KMS-11 (cell line): ENCODE results near the gene LCE2D.

Source experiments
- H2AFZ ChIP-seq: fragments of 200-600 bp; sonication (generic); 2 replicates; pipeline ENCODE4 v1.6.1; 2016; ENCODE audit warnings: antibody characterized with exemption, mixed run types, low read depth
- H3K27ac ChIP-seq: fragments of 200-600 bp; sonication (generic); 2 replicates; pipeline ENCODE4 v1.6.1; 2016; ENCODE audit warnings: mild to moderate bottlenecking, mixed run types
- H3K27me3 ChIP-seq: fragments of 200-600 bp; sonication (generic); 2 replicates; pipeline ENCODE4 v1.6.1; 2017; ENCODE audit warnings: mild to moderate bottlenecking, low read depth, mixed run types, moderate library complexity; ENCODE audit not compliant: insufficient read depth
- H3K36me3 ChIP-seq: fragments of 200-600 bp; sonication (generic); 2 replicates; pipeline ENCODE4 v1.6.1; 2017; ENCODE audit warnings: mild to moderate bottlenecking, mixed run types; ENCODE audit not compliant: insufficient read depth
- H3K4me1 ChIP-seq: fragments of 200-600 bp; sonication (generic); 2 replicates; pipeline ENCODE4 v1.6.1; 2016; ENCODE audit warnings: mild to moderate bottlenecking, low read depth, mixed run types; ENCODE audit not compliant: poor library complexity, severe bottlenecking
- H3K4me2 ChIP-seq: fragments of 200-600 bp; sonication (generic); 2 replicates; pipeline ENCODE4 v1.7.0; 2016; ENCODE audit warnings: mild to moderate bottlenecking, mixed run types
- H3K4me3 ChIP-seq: fragments of 200-600 bp; sonication (generic); IDR thresholded peaks from 2 replicates; pipeline ENCODE4 v1.6.1; 2017; ENCODE audit warnings: low read depth, low read length, mixed read lengths; ENCODE audit not compliant: insufficient read depth
- H3K79me2 ChIP-seq: fragments of 200-600 bp; sonication (generic); 2 replicates; pipeline ENCODE4 v1.6.1; 2016; ENCODE audit warnings: low read depth, mixed run types; ENCODE audit not compliant: insufficient read depth
- H3K9ac ChIP-seq: fragments of 200-600 bp; sonication (generic); 2 replicates; pipeline ENCODE4 v1.6.1; 2016; ENCODE audit warnings: mild to moderate bottlenecking, mixed run types
- H4K20me1 ChIP-seq: fragments of 200-600 bp; sonication (generic); 2 replicates; pipeline ENCODE4 v1.6.1; 2016; ENCODE audit warnings: mild to moderate bottlenecking, mixed run types; ENCODE audit not compliant: insufficient read depth
- TF ChIP-seq, protein P1 (sequence below): fragments of 200-600 bp; sonication (generic); conservative IDR thresholded peaks from 2 replicates; pipeline ENCODE4 v1.6.1; 2017; ENCODE audit warnings: low read depth, mild to moderate bottlenecking, antibody characterized with exemption, low read length, moderate library complexity, mixed read lengths

LCE2D gene

DNA sequence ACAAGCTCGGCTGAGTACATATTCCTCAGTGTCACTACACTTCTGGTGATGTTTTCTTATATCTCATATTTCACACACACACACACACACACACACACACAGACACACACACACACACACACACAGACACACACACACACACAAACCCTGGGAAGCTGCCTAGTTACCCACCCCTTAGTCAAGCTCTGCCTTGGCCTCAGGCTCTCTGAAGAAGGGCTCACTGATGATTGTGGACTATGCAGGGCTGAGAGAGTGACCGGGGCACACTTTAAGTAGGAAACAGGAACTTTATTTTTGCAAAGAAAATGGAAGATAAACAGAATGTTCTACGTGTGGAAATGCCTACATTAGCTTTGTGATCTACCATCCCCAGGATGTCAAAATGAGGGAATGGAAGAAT, 19.2 kb upstream of the LCE2D start:
- Histone ChIP-seq H4K20me1 (no peaks in the 10 kb centered on the region), H3K4me1 (no peaks in the 10 kb centered on the region), H3K4me3 (no peak overlapping the region), H3K9ac (no peak overlapping the region), H3K79me2 (no peaks in the 10 kb centered on the region), H3K36me3 (no peaks in the 10 kb centered on the region), H2AFZ (no peak overlapping the region), H3K27ac (no peak overlapping the region), H3K27me3 (no peaks in the 10 kb centered on the region), H3K4me2 (no peak overlapping the region)
- TF ChIP-seq, protein P1, sequence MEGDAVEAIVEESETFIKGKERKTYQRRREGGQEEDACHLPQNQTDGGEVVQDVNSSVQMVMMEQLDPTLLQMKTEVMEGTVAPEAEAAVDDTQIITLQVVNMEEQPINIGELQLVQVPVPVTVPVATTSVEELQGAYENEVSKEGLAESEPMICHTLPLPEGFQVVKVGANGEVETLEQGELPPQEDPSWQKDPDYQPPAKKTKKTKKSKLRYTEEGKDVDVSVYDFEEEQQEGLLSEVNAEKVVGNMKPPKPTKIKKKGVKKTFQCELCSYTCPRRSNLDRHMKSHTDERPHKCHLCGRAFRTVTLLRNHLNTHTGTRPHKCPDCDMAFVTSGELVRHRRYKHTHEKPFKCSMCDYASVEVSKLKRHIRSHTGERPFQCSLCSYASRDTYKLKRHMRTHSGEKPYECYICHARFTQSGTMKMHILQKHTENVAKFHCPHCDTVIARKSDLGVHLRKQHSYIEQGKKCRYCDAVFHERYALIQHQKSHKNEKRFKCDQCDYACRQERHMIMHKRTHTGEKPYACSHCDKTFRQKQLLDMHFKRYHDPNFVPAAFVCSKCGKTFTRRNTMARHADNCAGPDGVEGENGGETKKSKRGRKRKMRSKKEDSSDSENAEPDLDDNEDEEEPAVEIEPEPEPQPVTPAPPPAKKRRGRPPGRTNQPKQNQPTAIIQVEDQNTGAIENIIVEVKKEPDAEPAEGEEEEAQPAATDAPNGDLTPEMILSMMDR: no peak

- H3K27ac ChIP-seq: no peak overlapping the region
- no peak overlapping the region for H3K4me2 ChIP-seq
- H3K4me3 ChIP-seq: no peak overlapping the region
- TF ChIP-seq, protein P1: no peak
- no peak overlapping the region for H2AFZ ChIP-seq
- no peaks in the 10 kb centered on the region for H3K4me1 ChIP-seq
- H3K27me3 ChIP-seq: no peaks in the 10 kb centered on the region
- H3K9ac ChIP-seq: no peak overlapping the region
- no peaks in the 10 kb centered on the region for H3K79me2 ChIP-seq
- H3K36me3 ChIP-seq: no peaks in the 10 kb centered on the region
- H4K20me1 ChIP-seq: no peaks in the 10 kb centered on the region
Measured at GRCh38 chr1:152645146-152645545, 18.0 kb upstream of the LCE2D start.

DNA sequence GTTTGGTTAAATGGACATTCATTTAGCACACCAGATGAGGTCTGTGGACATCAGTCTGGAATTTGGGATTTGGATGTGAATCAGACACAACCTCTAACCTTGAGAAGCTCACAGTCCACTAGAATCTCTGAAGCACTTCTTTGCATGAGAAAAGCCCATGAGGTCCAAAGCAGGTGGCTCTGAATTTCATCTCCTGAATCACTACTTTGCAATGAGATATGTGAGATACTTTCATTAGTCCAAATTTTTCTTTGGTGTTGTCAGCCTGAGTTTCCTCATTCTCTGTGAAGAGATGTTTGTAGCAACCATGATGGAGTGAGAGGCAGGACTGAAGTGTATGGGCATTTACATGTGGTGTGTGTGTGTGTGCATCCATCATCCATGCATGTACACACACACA, 16.5 kb upstream of the LCE2D start:
- TF ChIP-seq, protein P1: no peak
- Histone ChIP-seq H3K4me1 (no peaks in the 10 kb centered on the region), H2AFZ (no peak overlapping the region), H3K36me3 (no peaks in the 10 kb centered on the region), H3K27me3 (no peaks in the 10 kb centered on the region), H3K9ac (no peak overlapping the region), H3K27ac (no peak overlapping the region), H4K20me1 (no peaks in the 10 kb centered on the region), H3K4me3 (no peak overlapping the region), H3K4me2 (no peak overlapping the region), H3K79me2 (no peaks in the 10 kb centered on the region)

- no peaks in the 10 kb centered on the region for H3K79me2 ChIP-seq
- TF ChIP-seq, protein P1: peak; percentile 100
- H3K4me3 ChIP-seq: no peak overlapping the region
- H3K4me1 ChIP-seq: no peaks in the 10 kb centered on the region
- H3K27ac ChIP-seq: no peak overlapping the region
- H2AFZ ChIP-seq: peak overlapping the region; percentile 14; the same call in 1 of the 2 replicates
- no peaks in the 10 kb centered on the region for H3K27me3 ChIP-seq
- no peaks in the 10 kb centered on the region for H3K36me3 ChIP-seq
- no peaks in the 10 kb centered on the region for H4K20me1 ChIP-seq
- no peak overlapping the region for H3K4me2 ChIP-seq
- H3K9ac ChIP-seq: no peak overlapping the region
Measured at GRCh38 chr1:152654110-152654509, 9.1 kb upstream of the LCE2D start.
